Ishikawa (cell line): ENCODE results near the gene PTK6.

Experiments used
- CEBPB ChIP-seq: IDR thresholded peaks from 2 replicates; pipeline ENCODE4 v1.6.1; 2012
- CREB1 ChIP-seq: IDR thresholded peaks from 2 replicates; pipeline ENCODE4 v1.6.1; 2012; ENCODE audit warnings: low read depth
- EGR1 ChIP-seq: IDR thresholded peaks from 2 replicates; pipeline ENCODE4 v1.6.1; 2012
- EP300 ChIP-seq: IDR thresholded peaks from 2 replicates; pipeline ENCODE4 v1.6.1; 2012; ENCODE audit warnings: borderline replicate concordance
- FOXM1 ChIP-seq: IDR thresholded peaks from 2 replicates; pipeline ENCODE4 v1.6.1; 2012; ENCODE audit warnings: low read depth, borderline replicate concordance
- NFIC ChIP-seq: IDR thresholded peaks from 2 replicates; pipeline ENCODE4 v1.6.1; 2012
- RAD21 ChIP-seq: IDR thresholded peaks from 2 replicates; pipeline ENCODE4 v1.6.1; 2012; ENCODE audit warnings: low read depth
- TAF1 ChIP-seq: IDR thresholded peaks from 2 replicates; pipeline ENCODE4 v1.6.1; 2012; ENCODE audit warnings: low read depth, mild to moderate bottlenecking
- TCF12 ChIP-seq: IDR thresholded peaks from 2 replicates; pipeline ENCODE4 v1.6.1; 2012; ENCODE audit warnings: low read depth
- TEAD4 ChIP-seq: IDR thresholded peaks from 2 replicates; pipeline ENCODE4 v1.6.1; 2012
- YY1 ChIP-seq: IDR thresholded peaks from 2 replicates; pipeline ENCODE4 v1.6.1; 2012; ENCODE audit warnings: low read depth
- ZBTB7A ChIP-seq: IDR thresholded peaks from 2 replicates; pipeline ENCODE4 v1.6.1; 2012; ENCODE audit warnings: low read depth
- TF ChIP-seq, protein P1 (sequence below): IDR thresholded peaks from 2 replicates; pipeline ENCODE4 v1.6.1; 2012
- TF ChIP-seq, protein P2 (sequence below): IDR thresholded peaks from 2 replicates; pipeline ENCODE4 v1.6.1; 2012
- TF ChIP-seq, protein P3 (sequence below): IDR thresholded peaks from 2 replicates; pipeline ENCODE4 v1.6.1; 2012; ENCODE audit warnings: low read depth, mild to moderate bottlenecking

PTK6 gene

DNA sequence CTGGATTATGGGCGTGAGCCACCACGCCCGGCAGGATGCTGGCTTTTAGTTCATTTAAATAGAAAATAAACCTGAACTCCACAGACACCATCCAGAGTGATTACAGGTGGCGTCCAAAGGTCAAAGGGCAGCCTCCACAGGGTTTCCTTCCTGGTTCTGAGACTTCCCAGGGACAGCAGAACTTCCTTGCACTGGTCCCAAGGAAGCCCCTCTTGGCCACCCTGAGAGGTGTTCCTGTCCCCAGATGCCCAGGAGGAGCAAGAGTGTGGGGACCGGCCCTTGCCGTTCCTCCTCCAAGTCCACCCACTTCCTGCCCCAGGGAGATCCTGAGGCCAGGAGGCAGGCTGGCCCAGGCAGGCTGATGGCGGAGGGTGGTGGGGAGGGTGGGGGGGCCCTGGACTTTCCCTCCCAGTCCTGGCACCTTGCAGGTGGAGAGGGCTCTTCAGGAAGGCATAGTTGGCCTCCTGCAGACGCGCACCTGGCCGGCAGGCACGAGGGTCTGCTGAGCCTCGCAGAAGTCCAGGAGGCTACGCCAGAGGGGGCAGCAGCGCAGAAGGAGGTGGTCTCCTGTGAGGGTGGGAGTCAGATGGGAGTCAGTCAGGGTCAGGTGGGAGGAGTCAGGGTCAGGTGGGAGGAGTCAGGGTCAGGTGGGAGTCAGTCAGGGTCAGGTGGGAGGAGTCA lies 21.8 kb upstream of the PTK6 start:
- TF ChIP-seq, protein P1, sequence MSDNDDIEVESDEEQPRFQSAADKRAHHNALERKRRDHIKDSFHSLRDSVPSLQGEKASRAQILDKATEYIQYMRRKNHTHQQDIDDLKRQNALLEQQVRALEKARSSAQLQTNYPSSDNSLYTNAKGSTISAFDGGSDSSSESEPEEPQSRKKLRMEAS = no peak
- TF ChIP-seq ZBTB7A (no peak), CREB1 (no peak), NFIC (no peak), TAF1 (no peak), RAD21 (no peak), EP300 (no peak), CEBPB (no peak), YY1 (no peak), EGR1 (no peak), FOXM1 (no peak), TEAD4 (no peak), TCF12 (no peak)
- TF ChIP-seq, protein P2, sequence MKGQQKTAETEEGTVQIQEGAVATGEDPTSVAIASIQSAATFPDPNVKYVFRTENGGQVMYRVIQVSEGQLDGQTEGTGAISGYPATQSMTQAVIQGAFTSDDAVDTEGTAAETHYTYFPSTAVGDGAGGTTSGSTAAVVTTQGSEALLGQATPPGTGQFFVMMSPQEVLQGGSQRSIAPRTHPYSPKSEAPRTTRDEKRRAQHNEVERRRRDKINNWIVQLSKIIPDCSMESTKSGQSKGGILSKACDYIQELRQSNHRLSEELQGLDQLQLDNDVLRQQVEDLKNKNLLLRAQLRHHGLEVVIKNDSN = no peak
- TF ChIP-seq, protein P3, sequence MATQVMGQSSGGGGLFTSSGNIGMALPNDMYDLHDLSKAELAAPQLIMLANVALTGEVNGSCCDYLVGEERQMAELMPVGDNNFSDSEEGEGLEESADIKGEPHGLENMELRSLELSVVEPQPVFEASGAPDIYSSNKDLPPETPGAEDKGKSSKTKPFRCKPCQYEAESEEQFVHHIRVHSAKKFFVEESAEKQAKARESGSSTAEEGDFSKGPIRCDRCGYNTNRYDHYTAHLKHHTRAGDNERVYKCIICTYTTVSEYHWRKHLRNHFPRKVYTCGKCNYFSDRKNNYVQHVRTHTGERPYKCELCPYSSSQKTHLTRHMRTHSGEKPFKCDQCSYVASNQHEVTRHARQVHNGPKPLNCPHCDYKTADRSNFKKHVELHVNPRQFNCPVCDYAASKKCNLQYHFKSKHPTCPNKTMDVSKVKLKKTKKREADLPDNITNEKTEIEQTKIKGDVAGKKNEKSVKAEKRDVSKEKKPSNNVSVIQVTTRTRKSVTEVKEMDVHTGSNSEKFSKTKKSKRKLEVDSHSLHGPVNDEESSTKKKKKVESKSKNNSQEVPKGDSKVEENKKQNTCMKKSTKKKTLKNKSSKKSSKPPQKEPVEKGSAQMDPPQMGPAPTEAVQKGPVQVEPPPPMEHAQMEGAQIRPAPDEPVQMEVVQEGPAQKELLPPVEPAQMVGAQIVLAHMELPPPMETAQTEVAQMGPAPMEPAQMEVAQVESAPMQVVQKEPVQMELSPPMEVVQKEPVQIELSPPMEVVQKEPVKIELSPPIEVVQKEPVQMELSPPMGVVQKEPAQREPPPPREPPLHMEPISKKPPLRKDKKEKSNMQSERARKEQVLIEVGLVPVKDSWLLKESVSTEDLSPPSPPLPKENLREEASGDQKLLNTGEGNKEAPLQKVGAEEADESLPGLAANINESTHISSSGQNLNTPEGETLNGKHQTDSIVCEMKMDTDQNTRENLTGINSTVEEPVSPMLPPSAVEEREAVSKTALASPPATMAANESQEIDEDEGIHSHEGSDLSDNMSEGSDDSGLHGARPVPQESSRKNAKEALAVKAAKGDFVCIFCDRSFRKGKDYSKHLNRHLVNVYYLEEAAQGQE = no peak

DNA sequence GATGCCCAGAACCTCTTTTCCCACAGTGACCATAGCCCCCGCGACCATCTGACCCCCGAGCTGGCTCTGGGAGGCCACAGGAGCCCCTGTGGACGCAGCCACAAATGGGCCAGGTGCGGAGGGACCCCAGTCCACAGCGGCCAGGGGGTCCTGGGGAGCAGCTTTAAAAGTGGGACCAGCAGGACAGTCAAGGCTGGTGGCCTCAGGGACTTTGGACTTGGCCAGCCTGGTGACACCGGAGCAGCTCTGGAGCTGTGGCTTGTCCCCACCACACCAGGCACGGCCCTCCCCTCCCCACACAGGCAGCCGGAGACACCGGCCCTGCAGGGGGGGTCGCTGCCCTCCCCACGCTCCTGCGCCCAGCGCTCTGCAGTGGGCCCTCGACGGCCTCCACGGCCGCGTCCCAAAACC lies 20.3 kb upstream of the PTK6 start:
- TF ChIP-seq NFIC (no peak), TAF1 (no peak), FOXM1 (no peak), RAD21 (no peak), TCF12 (no peak), EP300 (no peak), CREB1 (no peak), TEAD4 (no peak), EGR1 (no peak), ZBTB7A (no peak), CEBPB (no peak)
- TF ChIP-seq, protein P1 = no peak
- TF ChIP-seq, protein P2 = no peak
- TF ChIP-seq, protein P3 = no peak

DNA sequence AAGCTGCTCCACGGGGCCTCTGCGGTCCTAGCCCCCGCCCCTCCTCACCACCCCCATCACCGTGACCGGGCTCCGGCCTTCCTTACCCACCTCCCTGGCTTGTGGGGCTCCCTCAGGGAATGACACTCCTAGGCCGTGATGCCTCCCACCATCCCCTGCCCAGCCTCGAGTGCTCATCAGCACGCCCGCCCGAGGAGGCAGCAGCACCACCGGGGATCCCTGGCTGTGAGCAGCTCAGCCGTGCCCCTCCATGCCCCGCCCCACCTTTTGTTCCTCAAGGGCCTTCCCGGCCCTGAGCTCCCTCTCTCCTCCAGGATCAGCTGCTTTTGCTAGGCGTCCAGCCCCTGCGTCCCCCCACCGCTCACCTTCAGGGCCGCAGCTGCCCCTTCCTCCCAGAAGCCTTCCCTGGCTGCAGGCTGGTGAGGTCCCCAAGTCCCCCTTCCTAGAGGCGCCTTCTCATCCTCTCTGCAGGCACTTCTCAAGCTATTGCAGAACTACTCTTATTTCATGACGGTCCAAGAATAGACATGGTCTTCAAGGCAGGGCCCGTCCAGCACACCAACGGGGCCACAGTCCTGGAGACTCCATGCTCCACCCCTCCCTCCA lies 19.8 kb upstream of the PTK6 start:
- no peak for TF ChIP-seq TAF1
- TF ChIP-seq TCF12 = no peak
- TF ChIP-seq, protein P1 = no peak
- TF ChIP-seq CREB1 = no peak
- TF ChIP-seq, protein P2 = no peak
- no peak for TF ChIP-seq NFIC
- TF ChIP-seq EP300 = no peak
- no peak for TF ChIP-seq EGR1
- TF ChIP-seq, protein P3 = no peak
- TF ChIP-seq YY1 = no peak
- no peak for TF ChIP-seq CEBPB
- TF ChIP-seq TEAD4 = no peak
- TF ChIP-seq FOXM1 = no peak
- no peak for TF ChIP-seq RAD21
- no peak for TF ChIP-seq ZBTB7A
